SHP77 treated with DMSO at 0.1 percent for 48 hours (cell line): ENCODE data around the gene ESYT1.

Experiments
- DNase-seq: peaks from one replicate; lab custom pipeline; 2025; lab: John Stamatoyannopoulos, UW

ESYT1 gene

DNA sequence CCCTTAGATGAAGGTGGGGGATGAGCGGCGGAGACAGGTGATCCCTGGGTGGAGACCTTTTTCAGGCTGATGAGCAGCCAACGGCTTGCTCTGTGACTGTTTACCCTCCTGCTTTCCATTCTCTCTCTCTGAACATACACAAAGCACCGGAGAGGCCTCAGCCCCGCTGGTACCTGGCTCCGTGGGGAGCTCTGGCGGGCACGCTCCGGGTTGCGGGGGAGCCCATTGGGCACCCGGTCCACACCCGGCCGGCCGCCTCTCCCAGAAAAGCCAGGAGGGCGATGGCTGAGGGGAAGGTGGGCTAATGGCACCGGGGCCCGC is 60.7 kb downstream of the ESYT1 start:
- no peak for DNase-seq

DNA sequence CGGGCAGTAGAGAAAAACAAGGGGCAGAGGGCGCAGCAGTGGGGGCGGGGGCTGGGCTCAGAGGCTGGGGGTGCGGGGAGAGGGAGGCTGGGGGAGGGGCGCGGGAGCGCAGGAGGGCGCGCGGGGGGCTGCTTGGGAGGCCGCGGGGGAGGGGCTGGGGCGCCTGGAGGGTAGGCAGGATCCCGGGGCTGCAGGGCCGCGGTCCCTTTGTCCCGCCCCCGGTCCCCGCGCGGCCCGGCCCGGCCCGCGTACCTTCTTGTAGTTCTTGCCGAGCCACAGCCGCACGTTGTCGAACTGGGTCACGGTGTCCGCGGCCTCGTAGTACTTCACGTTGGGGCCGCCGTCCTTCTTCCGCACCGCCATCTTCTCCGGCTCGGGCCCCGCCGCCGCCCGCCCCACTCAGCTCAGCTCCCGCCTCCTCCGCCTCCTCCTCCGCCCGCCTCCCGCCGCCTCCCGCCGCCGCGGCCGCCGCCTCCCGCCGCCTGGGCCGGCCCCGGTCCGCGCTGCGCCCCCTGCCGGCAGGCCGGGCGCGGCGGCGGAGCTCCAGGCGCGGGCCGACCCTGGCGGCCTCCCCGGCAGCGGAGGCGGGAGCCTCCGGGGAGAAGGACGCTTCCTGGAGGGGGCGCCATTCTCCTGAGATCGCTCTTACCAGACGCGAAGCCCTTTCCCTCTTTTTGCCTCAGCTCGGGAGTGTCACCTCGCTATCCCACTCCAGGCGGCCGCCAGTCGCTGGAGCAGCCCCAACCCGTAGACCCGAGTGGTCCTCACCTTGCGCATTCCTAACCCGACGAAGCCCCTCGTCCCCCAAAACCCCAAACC is 61.2 kb downstream of the ESYT1 start, which contains the start of gene SMARCC2:
TSS of gene SMARCC2 (minus strand) at position 385 of the 819 bp plus-strand sequence. CDS start at position 363, 22 bp downstream.
- DNase-seq: peak; percentile 73

DNA sequence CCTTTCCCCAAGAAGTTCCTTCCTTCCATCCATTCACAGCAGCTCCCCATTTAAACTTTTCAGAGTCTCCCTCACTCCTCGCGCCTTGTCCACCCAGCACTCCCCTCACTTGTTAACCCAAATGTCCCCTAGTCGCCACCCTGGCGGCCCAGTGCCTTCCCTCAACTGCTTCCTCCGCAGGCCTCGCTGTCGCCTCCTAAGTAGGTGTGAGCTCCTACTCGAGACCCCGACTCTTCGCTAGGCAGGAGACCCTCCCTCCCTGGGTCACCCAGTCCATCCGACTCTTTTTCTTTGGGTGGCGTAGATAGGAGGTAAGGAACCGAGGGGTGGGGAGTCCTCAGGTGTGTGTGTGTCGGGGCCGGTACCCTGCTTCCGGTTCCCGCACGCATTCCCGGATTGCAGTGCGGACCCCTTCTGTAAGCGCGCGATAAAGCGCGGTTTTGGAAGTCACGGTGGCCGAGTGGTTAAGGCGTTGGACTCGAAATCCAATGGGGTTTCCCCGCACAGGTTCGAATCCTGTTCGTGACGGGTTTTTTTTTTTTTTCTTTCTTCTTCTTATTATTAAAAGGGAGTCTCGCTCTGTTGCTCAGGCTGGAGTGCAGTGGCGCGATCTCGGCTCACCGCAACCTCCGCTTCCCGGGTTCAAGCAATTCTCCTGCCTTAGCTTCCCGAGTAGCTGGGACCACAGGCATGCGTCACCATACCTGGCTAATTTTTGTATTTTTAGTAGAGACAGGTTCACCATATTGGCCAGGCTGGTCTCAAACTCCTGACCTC is 62.0 kb downstream of the ESYT1 start:
- peak; percentile 56 for DNase-seq

DNA sequence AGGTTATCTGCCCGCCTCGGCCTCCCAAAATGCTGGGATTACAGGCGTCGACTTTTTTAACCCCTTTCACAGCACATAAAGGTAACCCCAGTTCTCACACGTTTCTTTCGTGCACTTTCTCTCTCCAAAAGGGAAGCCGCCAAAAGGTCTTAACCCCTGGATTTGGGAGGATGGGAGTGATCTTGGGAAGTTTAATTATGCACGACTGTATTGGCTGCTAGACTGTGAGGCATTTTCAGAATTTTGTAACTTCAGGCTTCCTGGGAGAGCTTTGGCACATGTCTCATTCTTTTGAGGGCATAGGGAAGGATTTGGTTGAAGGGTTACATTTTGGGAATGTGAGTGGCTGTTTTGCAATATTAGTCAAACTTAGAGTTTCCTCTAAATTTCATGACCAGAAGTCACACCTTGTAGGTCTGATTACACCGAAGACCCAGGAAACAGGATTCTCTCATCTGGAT is 62.7 kb downstream of the ESYT1 start:
- no peak for DNase-seq

DNA sequence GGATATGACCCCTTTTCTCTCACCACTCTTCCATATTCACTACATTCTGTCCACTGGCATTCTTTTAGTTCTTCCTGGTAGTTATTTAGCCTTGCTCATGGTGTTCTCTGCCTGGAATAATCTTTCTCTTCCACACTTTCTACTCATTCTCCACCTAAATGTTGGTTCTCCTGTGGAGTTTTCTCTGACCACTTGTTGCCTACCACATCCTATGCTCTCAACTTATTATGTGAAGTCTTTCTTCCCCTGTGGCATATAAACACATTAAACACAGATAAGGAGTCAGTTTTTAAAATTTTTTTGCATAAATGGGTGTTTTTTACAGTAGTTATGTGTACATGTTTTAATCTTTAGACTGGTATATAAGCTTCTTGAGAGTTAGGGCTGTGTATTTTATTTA is 64.5 kb downstream of the ESYT1 start:
- no peak for DNase-seq

DNA sequence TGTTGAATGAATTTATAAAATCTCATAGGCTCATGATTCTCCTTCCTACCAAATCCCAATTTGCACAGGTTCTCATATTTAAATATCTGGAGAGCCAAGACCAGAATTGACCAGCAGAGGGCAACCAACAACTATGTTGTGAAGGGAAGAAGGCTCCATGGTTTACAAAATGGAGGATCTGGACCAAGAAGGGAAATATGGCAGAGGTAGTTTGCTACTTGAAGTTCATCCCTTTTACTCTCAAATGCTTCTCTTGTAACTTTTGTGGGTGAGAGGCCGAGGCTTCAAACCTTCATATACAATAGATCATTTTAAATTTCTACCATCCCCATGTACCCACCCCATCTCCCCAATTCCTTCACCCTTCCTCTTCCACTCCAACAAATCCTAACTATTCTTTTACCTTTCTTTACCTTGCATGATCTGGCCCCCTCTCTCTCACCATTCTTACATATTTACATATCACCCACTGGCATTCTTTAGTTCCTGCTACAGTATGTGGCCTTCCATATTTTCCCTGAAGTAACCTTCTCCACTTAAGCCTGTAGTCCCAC is 65.0 kb downstream of the ESYT1 start:
- peak; percentile 55 for DNase-seq
